GM18861 (cell line): ENCODE measurements around the gene IGSF21.

ENCODE experiments used
- ATAC-seq: cut with Tn5 transposase; IDR thresholded peaks from one replicate; pipeline ENCODE4 v1.9.1; 2021; ENCODE audit not compliant: unreplicated experiment

The IGSF21 gene

GRCh38 chr1:18119289-18119688, 11.7 kb downstream of the IGSF21 start:
- no peak for ATAC-seq

- ATAC-seq: no peak
Observed at GRCh38 chr1:18119771-18120377, 12.3 kb downstream of the IGSF21 start.

- ATAC-seq: no peak
Observed at GRCh38 chr1:18120638-18121037, 13.0 kb downstream of the IGSF21 start.

- ATAC-seq: no peak
Observed at GRCh38 chr1:18121072-18121820, 13.6 kb downstream of the IGSF21 start.

GRCh38 chr1:18123467-18123992, 15.9 kb downstream of the IGSF21 start:
- no peak for ATAC-seq

- ATAC-seq: no peak
Observed at GRCh38 chr1:18124977-18125376, 17.4 kb downstream of the IGSF21 start.

- ATAC-seq: no peak
Observed at GRCh38 chr1:18126616-18127015, 19.0 kb downstream of the IGSF21 start.

GRCh38 chr1:18128298-18128697, 20.7 kb downstream of the IGSF21 start:
- no peak for ATAC-seq

- no peak for ATAC-seq
Observed at GRCh38 chr1:18130356-18130755, 22.8 kb downstream of the IGSF21 start.

- ATAC-seq: no peak
Observed at GRCh38 chr1:18132022-18132710, 24.6 kb downstream of the IGSF21 start.

GRCh38 chr1:18132711-18133541, 25.3 kb downstream of the IGSF21 start:
- ATAC-seq: no peak

GRCh38 chr1:18134324-18135046, 26.9 kb downstream of the IGSF21 start:
- ATAC-seq: no peak

GRCh38 chr1:18137759-18138345, 30.3 kb downstream of the IGSF21 start:
- no peak for ATAC-seq

GRCh38 chr1:18139198-18139981, 31.8 kb downstream of the IGSF21 start:
- ATAC-seq: no peak

GRCh38 chr1:18140411-18140810, 32.8 kb downstream of the IGSF21 start:
- no peak for ATAC-seq

GRCh38 chr1:18141661-18142060, 34.1 kb downstream of the IGSF21 start:
- ATAC-seq: no peak

- ATAC-seq: no peak
Observed at GRCh38 chr1:18142471-18142870, 34.9 kb downstream of the IGSF21 start.

- ATAC-seq: no peak
Observed at GRCh38 chr1:18142969-18143368, 35.4 kb downstream of the IGSF21 start.

GRCh38 chr1:18144062-18144461, 36.5 kb downstream of the IGSF21 start:
- no peak for ATAC-seq
